SJSA1 (cell line): ENCODE measurements around the gene LYZL4. TPM values are rescaled to one million over a fixed set of nuclear protein-coding genes. Genes with fewer than 3 reads are reported as not detected.

Source experiments
- DNase-seq, 2 experiments: peaks; one replicate each; pipeline ENCODE4 v3.0.0-alpha.2; 2015 to 2020; ENCODE audit warnings: low spot score in 2 of 2, low read depth in 1 of 2
- H3K27ac ChIP-seq: fragments of 250-450 bp; sonication (Bioruptor Pico); 2 replicates; pipeline ENCODE4 v1.5.1; 2020; ENCODE audit warnings: mild to moderate bottlenecking, moderate library complexity
- H3K27me3 ChIP-seq: fragments of 250-450 bp; sonication (Bioruptor Pico); replicated peaks from 2 replicates; pipeline ENCODE4 v1.5.1; 2020; ENCODE audit warnings: mild to moderate bottlenecking, moderate library complexity
- H3K36me3 ChIP-seq: fragments of 250-450 bp; sonication (Bioruptor Pico); 2 replicates; pipeline ENCODE4 v1.5.1; 2020; ENCODE audit warnings: mild to moderate bottlenecking
- H3K4me1 ChIP-seq: fragments of 250-450 bp; sonication (Bioruptor Pico); replicated peaks from 2 replicates; pipeline ENCODE4 v1.6.1; 2021; ENCODE audit warnings: mild to moderate bottlenecking
- H3K4me3 ChIP-seq: fragments of 250-450 bp; sonication (Bioruptor Pico); 2 replicates; pipeline ENCODE4 v1.5.1; 2020; ENCODE audit warnings: mild to moderate bottlenecking
- H3K9me3 ChIP-seq: fragments of 250-450 bp; sonication (Bioruptor Pico); replicated peaks from 2 replicates; pipeline ENCODE4 v1.5.1; 2020; ENCODE audit warnings: mild to moderate bottlenecking
- total RNA-seq: library from RNA; depleted of rRNA; stranded (reverse); fragments of >200 nt; shearing (Covaris generic); gene quantifications from 2 replicates; pipeline ENCODE4 v1.2.3, GENCODE V29; 2014

LYZL4 gene
- total RNA-seq, 1 experiment from 2014 or later: not detected

DNA sequence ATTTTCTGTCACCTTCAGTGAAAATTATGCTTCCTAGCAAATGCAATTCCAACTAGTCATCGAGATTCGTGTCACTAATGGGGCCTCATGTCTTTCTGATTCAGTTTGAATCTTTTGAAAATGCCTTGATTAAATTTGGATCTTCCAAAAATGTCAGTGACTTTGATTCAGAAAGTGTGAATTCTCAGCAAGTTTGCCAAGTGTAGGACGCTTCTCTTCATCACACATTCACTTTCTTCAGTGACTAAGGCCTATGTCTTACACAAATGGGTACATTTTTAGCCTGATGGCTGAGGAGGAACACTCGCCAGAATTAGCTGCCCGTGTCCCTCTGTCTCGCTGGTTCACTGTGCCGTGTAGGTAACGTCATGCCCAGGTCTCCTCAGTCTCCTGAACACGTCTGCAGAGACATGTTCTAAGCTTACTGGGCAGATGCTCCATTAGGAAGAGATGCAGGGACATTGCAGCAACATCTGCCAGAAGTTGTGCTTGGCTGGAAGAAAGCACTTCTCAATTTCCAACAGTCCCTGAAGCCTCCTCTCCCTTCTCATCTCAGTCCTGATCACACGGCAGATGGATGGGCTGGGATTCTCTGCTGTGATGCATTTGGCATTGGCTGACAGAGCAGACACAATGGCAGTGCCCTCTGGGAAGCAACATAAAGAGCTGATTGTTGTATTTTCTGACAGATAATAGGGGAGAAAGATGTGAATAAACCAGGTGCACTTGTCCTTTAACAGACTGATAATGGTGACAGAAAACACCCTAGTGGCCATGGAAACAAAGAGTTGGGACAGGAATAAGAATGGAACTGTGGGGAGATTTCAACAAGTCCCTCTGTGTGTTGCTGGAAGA, 29.1 kb upstream of the LYZL4 start:
- H3K27ac ChIP-seq: no peak overlapping the region
- no peaks in the 10 kb centered on the region for H3K4me1 ChIP-seq
- H3K4me3 ChIP-seq: no peak overlapping the region
- no peaks in the 10 kb centered on the region for H3K9me3 ChIP-seq
- DNase-seq: no peak
- H3K27me3 ChIP-seq: no peaks in the 10 kb centered on the region
- H3K36me3 ChIP-seq: no peaks in the 10 kb centered on the region

DNA sequence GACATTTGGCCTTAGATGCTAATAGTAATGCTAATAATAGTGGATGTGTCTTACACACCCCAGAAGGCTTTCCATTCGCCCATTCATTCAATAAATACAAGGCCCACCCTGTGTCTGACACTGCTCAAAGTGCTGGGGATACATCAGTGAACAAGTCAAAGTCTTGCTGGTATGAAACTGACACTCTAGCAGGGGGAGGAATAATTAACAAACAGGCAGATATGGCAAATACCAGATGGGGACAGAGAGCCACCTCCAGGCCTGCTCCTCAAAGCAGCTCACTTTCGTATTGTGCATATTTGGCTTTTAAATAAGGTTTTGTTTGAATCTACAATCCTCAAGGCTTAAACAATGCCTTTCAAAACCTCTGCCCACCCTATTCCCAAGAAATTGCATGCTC, 28.3 kb upstream of the LYZL4 start:
- Histone ChIP-seq H3K4me3 (no peak overlapping the region), H3K36me3 (no peaks in the 10 kb centered on the region), H3K4me1 (no peaks in the 10 kb centered on the region)

DNA sequence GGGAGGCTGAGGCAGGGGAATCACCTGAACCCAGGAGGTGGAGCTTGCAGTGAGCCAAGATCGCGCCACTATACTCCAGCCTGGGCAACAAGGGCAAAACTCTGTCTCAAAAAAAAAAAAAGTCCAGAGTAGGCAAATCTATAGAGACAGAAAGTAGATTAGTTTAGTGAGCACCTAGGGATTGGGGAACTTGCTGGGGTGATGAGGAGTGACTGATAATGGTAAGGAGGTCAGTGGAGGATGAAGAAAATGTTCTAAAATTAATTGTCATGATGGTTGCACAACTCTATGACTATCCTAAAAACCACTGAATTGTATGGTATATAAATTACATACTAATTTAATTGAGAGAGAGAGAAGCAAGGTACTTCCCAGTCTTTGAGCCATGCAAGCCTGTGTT, 27.8 kb upstream of the LYZL4 start:
- Histone ChIP-seq H3K27me3 (no peaks in the 10 kb centered on the region), H3K4me1 (no peaks in the 10 kb centered on the region), H3K36me3 (no peaks in the 10 kb centered on the region), H3K27ac (no peak overlapping the region), H3K4me3 (no peak overlapping the region), H3K9me3 (no peaks in the 10 kb centered on the region)
- DNase-seq: no peak

More for the DNA sequence above, 28.3 kb upstream of the LYZL4 start:
- DNase-seq: no peak
- H3K27ac ChIP-seq: no peak overlapping the region
- no peaks in the 10 kb centered on the region for H3K27me3 ChIP-seq
- H3K9me3 ChIP-seq: no peaks in the 10 kb centered on the region

DNA sequence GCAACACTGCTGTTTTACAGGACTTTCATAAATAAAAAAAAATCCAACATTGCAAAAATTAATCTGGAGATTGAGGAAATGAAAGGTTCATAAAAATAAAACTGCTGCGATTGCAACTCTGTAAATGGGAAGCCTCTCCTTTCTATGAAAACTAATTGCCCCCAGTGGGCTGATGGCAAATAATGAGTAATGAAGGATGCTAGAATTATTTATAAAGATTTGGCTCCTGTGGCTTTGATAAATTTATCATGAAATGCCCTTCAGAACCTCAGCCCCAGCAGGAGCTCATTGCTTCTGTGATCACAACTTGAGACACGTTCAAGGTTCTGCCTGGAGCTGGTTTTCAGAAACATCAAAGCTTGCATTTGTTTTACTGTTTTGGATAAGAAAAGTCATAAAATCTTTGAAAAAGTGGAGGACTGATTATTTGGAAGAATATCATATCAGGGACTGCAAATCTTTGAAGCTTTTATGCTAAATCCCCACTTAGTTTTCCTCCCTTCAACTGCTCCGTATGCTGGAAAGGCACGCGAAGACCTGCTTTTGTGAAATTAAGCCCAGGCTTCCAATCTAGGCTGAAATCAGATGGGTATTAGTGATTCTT, 24.5 kb upstream of the LYZL4 start:
- no peak overlapping the region for H3K4me3 ChIP-seq
- no peaks in the 10 kb centered on the region for H3K4me1 ChIP-seq
- H3K27me3 ChIP-seq: no peaks in the 10 kb centered on the region
- no peaks in the 10 kb centered on the region for H3K9me3 ChIP-seq
- no peaks in the 10 kb centered on the region for H3K36me3 ChIP-seq
- DNase-seq: no peak
- H3K27ac ChIP-seq: no peak overlapping the region

DNA sequence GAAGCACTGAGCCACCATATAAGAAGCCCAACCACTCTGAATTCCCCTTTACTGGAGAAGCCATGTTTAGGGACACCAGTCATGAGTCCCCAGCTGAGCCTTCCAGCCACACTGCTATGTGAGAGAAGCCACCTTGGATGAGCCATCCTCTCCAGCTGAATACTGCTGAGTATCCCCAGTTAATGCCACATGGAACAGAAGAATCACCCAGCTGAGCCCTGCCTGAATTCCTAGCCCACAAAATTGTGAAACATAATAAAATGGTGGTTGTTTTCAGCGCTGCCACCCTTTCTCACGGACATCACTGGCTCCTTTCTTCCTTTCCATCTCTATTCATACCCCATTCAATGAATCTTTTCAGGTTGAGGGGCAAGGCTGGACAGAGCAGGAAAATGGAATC, 22.1 kb upstream of the LYZL4 start:
- no peaks in the 10 kb centered on the region for H3K9me3 ChIP-seq
- no peaks in the 10 kb centered on the region for H3K4me1 ChIP-seq
- H3K27ac ChIP-seq: no peak overlapping the region
- no peaks in the 10 kb centered on the region for H3K27me3 ChIP-seq
- H3K4me3 ChIP-seq: no peak overlapping the region
- no peak for DNase-seq
- H3K36me3 ChIP-seq: no peaks in the 10 kb centered on the region

DNA sequence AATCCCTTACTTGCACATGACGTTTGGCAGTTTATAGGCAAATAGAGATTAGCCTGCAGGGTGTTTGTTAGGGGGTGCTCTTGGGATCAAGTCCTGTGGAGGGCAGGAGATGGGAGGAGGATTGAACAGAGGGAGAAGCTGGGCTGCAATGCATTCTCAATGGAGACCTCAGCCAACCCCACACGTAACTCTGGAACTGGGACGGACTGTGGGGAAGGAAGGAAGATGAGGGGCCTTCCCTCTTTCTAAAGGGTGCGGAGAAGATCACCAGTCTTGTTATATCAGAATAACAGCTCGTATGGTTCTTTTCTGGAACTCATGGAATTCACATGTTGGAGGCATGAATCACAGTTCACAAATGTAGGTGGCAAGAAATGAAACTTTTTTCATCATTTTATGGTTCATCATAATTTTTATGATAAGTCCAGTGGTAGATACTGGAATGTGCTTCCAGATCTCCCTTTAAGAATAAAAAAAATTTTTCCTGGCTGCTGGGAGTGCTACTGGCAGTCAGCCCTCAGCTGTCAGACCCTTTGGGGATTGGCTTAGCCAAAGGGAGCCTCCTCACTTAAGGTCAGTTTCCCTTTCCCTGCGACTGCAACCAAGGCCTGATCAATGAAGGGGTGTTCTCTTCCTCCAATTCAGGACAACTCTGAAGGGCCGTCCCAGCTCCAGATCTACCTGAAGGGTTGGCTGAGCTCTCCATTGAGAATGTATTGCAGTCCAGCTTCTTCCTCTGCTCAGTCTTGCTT, 20.5 kb upstream of the LYZL4 start:
- Histone ChIP-seq H3K9me3 (no peaks in the 10 kb centered on the region), H3K27me3 (no peaks in the 10 kb centered on the region), H3K27ac (no peak overlapping the region), H3K36me3 (no peaks in the 10 kb centered on the region), H3K4me3 (no peak overlapping the region), H3K4me1 (no peaks in the 10 kb centered on the region)
- no peak for DNase-seq

DNA sequence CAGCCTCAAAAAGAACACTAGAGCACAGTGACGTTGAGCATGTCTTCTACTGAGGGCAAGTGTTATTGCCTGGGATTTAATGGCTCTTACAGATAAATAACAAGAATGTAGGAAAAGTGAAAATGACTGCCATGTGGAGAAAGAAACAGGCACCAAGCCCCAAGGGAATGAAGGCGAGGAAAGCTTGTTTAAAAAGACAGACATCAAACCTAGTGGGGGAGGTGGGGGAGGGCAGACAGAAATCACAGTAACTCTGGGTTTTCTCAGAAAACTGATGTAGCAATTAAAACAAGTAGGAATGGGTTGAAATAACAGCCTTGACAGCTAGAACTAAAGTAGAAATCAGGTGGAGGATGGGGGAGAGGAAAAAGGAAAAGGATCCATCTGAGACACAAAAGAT, 18.4 kb upstream of the LYZL4 start:
- Histone ChIP-seq H3K4me3 (no peak overlapping the region), H3K9me3 (no peaks in the 10 kb centered on the region), H3K27ac (no peak overlapping the region), H3K4me1 (no peaks in the 10 kb centered on the region), H3K36me3 (no peaks in the 10 kb centered on the region), H3K27me3 (no peaks in the 10 kb centered on the region)
- no peak for DNase-seq

DNA sequence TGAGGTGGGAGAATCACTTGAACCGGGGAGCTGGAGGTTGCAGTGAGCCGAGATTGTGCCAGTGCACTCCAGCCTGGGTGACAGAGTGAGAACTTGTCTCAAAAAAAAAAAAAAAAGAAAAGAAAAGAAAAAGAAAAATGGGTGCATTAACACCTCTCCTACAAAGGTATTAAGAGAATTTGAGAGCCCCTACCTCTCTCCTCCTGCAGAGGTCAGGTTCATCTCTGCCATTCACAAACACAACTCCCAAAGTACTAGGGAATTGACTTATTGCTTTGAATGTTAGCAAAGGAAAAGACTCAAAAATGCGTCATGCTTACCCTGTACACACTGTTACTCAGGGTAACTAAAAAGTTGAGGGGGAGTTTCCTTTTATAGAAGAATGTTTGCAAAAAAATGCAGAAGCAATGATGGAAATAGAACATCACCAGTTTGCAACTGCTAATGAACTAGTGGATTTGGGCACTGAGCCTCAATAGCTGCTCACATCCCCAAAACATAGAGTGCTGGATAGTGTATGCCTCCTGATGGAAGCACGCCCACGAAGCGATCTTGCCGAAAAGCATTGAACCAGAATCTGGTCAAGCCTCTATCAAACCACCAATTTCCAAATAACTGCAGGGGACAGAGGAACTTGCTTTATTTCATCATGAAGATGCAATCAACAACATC, 15.5 kb upstream of the LYZL4 start:
- Histone ChIP-seq H3K27me3 (no peaks in the 10 kb centered on the region), H3K9me3 (no peaks in the 10 kb centered on the region), H3K4me1 (no peaks in the 10 kb centered on the region), H3K36me3 (no peaks in the 10 kb centered on the region), H3K27ac (no peak overlapping the region), H3K4me3 (no peak overlapping the region)
- no peak for DNase-seq

DNA sequence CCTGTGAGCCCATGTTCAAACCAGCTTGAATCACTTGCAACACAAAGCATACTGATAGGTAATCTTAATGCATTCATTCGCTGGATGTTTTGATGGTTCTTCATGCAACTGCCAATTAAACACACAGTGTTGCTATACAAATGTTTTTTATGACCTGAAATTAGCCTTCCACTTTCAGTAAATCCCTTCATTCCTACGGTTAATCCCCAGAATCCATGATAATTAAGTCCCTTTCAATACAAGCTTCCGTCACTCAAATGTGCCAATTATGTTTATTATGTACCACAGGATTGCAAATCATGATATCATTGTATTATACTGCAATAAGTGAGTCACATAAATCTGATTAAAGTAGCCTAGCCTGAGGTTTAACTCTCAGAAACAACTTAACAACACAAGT, 14.5 kb upstream of the LYZL4 start:
- no peaks in the 10 kb centered on the region for H3K27me3 ChIP-seq
- DNase-seq: no peak
- no peak overlapping the region for H3K27ac ChIP-seq
- H3K4me3 ChIP-seq: no peak overlapping the region
- H3K36me3 ChIP-seq: no peaks in the 10 kb centered on the region
- no peaks in the 10 kb centered on the region for H3K9me3 ChIP-seq
- H3K4me1 ChIP-seq: no peaks in the 10 kb centered on the region

DNA sequence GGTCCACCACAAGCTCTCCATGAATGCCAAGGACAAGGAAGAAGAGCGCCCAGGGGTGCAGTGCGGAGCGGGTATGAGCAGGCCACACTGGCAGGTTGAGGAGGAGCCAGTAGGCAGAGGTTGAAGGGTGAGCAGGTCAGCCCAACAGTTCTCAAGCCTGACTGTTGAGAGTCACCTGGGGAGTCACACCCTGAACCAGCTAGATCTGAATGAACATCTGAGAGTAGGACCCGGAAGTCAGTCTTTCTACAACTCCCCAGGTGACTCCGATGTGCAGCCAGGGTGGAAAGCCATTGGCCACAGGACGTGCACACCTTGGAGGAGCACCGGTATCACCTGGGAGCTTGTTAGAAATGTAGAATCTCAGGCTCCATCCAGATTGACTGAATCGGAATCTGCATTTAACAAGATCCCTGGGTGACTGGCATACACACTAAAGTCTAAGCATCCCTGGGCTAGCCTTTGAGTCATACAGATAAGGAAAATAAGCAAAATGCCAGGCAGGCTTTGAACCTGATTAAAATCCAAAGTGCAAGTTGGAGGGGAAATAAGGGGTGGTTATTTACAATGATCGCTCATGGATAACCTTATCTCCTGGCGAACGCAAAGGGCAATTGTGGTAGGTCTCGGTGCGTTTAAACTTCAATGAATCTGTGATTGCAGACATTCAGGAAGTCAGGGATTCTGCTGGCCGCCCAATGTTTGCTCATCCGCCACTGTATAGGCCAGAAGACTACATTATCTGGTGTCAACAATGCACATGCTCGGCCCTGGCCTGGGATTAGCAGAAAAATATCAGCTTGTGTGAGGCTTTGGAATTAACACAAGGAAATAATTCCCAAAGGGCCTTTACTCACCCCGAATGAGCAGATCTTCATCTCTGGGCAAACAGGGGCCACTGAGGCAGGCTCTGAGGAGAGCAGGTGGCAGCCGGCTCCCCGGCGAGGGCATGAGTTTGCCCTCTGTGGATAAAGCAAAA, 11.7 kb upstream of the LYZL4 start:
- H3K4me1 ChIP-seq: no peaks in the 10 kb centered on the region

DNA sequence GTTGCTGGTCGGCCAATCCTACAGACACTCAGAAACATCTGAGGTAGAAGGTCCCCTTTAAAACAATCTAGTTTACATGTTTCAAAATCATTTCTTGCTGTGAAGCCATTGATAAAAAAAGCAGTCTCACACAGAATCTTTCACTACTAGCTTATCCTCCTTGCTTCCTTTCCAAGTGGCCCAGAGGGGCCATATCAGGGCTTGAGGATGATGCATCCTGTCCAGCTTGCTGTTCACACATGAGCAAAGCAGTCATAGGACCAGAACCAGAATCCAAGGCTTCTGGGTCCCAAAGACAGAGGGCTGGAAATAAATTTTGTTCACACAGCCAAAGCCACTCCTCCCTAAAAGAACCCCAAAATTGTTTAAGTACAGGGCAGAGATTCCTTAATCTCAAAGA, 9.2 kb upstream of the LYZL4 start:
- no peak for DNase-seq
- H3K36me3 ChIP-seq: no peaks in the 10 kb centered on the region
- no peaks in the 10 kb centered on the region for H3K27me3 ChIP-seq
- H3K4me3 ChIP-seq: no peak overlapping the region
- no peak overlapping the region for H3K27ac ChIP-seq
- no peaks in the 10 kb centered on the region for H3K9me3 ChIP-seq
- H3K4me1 ChIP-seq: no peaks in the 10 kb centered on the region

More for the DNA sequence above, 11.7 kb upstream of the LYZL4 start:
- Histone ChIP-seq H3K27ac (no peak overlapping the region), H3K4me3 (no peak overlapping the region), H3K9me3 (no peaks in the 10 kb centered on the region), H3K27me3 (no peaks in the 10 kb centered on the region), H3K36me3 (no peaks in the 10 kb centered on the region)
- DNase-seq: no peak

DNA sequence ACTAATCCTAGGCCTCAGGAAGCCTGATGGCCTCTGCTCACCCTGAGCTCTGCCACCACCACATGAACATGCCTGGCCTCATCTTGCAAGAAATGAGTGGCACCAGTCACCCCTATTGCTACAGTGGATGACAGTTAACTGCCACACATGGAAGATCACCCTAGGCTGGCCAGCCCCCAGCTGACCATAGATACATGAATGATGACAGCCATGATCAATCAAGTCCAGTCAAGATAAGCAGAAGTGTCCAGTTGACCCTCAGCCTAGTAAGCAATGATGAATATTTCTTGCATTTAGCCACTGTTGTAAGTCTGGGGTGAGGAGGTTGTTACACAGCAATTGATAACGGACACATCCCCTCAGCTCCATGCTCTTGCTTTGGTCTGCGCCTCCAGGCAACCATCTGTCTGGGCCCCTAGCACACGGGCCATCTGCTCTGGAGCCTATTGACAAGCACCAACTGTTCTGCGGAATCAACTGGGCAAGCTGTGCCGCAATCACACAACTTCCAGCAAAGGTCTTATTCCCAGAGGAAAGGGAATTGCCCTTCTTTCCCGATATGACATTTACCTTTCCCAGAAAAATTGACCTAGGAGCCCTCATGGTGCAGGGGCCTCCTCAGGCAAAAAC, 2.2 kb upstream of the LYZL4 start:
- Histone ChIP-seq H3K4me1 (no peaks in the 10 kb centered on the region), H3K4me3 (no peak overlapping the region), H3K27ac (no peak overlapping the region), H3K36me3 (no peaks in the 10 kb centered on the region), H3K27me3 (no peaks in the 10 kb centered on the region), H3K9me3 (no peaks in the 10 kb centered on the region)
- DNase-seq: no peak
